Lower leg skin (tissue), 3 donors: Measurements from ENCODE around the gene LCN12.

Experiments
- POLR2A ChIP-seq, 2 donors: fragments of 450-650 bp; IDR thresholded peaks; one replicate each; pipeline ENCODE4 v1.6.1; 2016 to 2017; ENCODE audit warnings: antibody characterized with exemption in 2 of 2, mild to moderate bottlenecking in 1 of 2, moderate library complexity in 1 of 2
- TF ChIP-seq, protein P1 (sequence below), 3 donors: fragments of 450-650 bp; IDR thresholded peaks; one replicate each; pipeline ENCODE4 v1.5.1; 2016; ENCODE audit warnings: antibody characterized with exemption in 3 of 3, mild to moderate bottlenecking in 3 of 3, moderate library complexity in 2 of 3

- TF ChIP-seq, protein P1, sequence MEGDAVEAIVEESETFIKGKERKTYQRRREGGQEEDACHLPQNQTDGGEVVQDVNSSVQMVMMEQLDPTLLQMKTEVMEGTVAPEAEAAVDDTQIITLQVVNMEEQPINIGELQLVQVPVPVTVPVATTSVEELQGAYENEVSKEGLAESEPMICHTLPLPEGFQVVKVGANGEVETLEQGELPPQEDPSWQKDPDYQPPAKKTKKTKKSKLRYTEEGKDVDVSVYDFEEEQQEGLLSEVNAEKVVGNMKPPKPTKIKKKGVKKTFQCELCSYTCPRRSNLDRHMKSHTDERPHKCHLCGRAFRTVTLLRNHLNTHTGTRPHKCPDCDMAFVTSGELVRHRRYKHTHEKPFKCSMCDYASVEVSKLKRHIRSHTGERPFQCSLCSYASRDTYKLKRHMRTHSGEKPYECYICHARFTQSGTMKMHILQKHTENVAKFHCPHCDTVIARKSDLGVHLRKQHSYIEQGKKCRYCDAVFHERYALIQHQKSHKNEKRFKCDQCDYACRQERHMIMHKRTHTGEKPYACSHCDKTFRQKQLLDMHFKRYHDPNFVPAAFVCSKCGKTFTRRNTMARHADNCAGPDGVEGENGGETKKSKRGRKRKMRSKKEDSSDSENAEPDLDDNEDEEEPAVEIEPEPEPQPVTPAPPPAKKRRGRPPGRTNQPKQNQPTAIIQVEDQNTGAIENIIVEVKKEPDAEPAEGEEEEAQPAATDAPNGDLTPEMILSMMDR (IDR thresholded peaks at IDR 0.05): no peak
- no peak for TF ChIP-seq POLR2A (IDR thresholded peaks at IDR 0.05)
These were observed 6.5 kb upstream of the LCN12 start for GRCh38 chr9:136945333-136946227.
